Suprapubic skin (tissue), 4 donors: ENCODE data around the gene KRTAP10-5. TPM values are rescaled to one million over a fixed set of nuclear protein-coding genes. Genes with fewer than 3 reads are reported as not detected.
"Not testable (repeated sequence)": the region's sequence is repeated elsewhere in the genome, so short reads cannot be mapped to it uniquely, and the experiment has no call there.

ENCODE experiments used
- DNase-seq, 2 donors: peaks; one replicate each; pipeline ENCODE4 v3.0.0-alpha.2; 2019; ENCODE audit warnings: low spot score in 2 of 2
- H3K27ac ChIP-seq: fragments of 200-600 bp; sonication (generic); one replicate; pipeline ENCODE4 v1.5.1; 2019
- H3K27me3 ChIP-seq: fragments of 200-600 bp; sonication (generic); one replicate; pipeline ENCODE4 v1.5.1; 2019
- H3K36me3 ChIP-seq: fragments of 200-600 bp; sonication (generic); one replicate; pipeline ENCODE4 v1.5.1; 2019
- H3K4me1 ChIP-seq: fragments of 200-600 bp; sonication (generic); one replicate; pipeline ENCODE4 v1.5.1; 2019
- H3K4me3 ChIP-seq: fragments of 200-600 bp; sonication (generic); one replicate; pipeline ENCODE4 v1.5.1; 2019; ENCODE audit warnings: mild to moderate bottlenecking
- H3K9me3 ChIP-seq: fragments of 200-600 bp; sonication (generic); one replicate; pipeline ENCODE4 v1.5.1; 2019
- CTCF ChIP-seq, 2 donors: fragments of 200-600 bp in 1 of 2; fragments of 450-650 bp in 1 of 2; sonication (generic) in 1 of 2; IDR thresholded peaks; one replicate each; pipeline ENCODE4 v1.5.1; 2016 to 2019; ENCODE audit warnings: antibody characterized with exemption in 2 of 2, mild to moderate bottlenecking in 1 of 2, moderate library complexity in 1 of 2
- EP300 ChIP-seq: sonication (generic); formaldehyde crosslinking; IDR thresholded peaks from one replicate; pipeline ENCODE4 v1.6.1; 2017; ENCODE audit warnings: antibody characterized with exemption
- POLR2A ChIP-seq, 2 donors: fragments of 450-650 bp; IDR thresholded peaks; one replicate each; pipeline ENCODE4 v1.6.1; 2017; ENCODE audit warnings: antibody characterized with exemption in 2 of 2, mild to moderate bottlenecking in 2 of 2, moderate library complexity in 2 of 2
- POLR2AphosphoS5 ChIP-seq, 3 donors: sonication (generic); formaldehyde crosslinking; IDR thresholded peaks; one replicate each; pipeline ENCODE4 v1.6.1; 2017; ENCODE audit warnings: antibody characterized with exemption in 3 of 3
- WGBS: methylation state at CpG from one replicate; pipeline ENCODE4 v1.1.5; 2018; 5-methylcytosine and 5-hydroxymethylcytosine counted together
- total RNA-seq, 4 donors: library from RNA; depleted of rRNA; stranded (reverse); fragments of >200 nt; gene quantifications; one replicate each; pipeline ENCODE4 v1.1.0, GENCODE V29; 2016

The KRTAP10-5 gene
- total RNA-seq, 4 donors from 2014 or later: 0.76 to 11.1 (median 1.7) TPM; not detected in 1

- TF ChIP-seq CTCF (IDR thresholded peaks at IDR 0.05) (no peak), POLR2A (IDR thresholded peaks at IDR 0.05) (no peak), POLR2AphosphoS5 (IDR thresholded peaks at IDR 0.05) (no peak), EP300 (no peak)
- H3K27ac ChIP-seq: no peak overlapping the region
These were observed 4.9 kb downstream of the KRTAP10-5 start for GRCh38 chr21:44575307-44576024.

GRCh38 chr21:44574457-44575306 is 5.7 kb downstream of the KRTAP10-5 start:
- H3K4me1 ChIP-seq: peaks cover 4% of the 10 kb centered on the region
- WGBS: 42% methylated on average over 17 of the region's 21 CpGs
- peaks cover 22% of the 10 kb centered on the region for H3K27me3 ChIP-seq
- peak in 1 of 2 donors; percentile 56 for DNase-seq
- no peak overlapping the region for H3K4me3 ChIP-seq
- H3K36me3 ChIP-seq: no peaks in the 10 kb centered on the region
- H3K9me3 ChIP-seq: no peaks in the 10 kb centered on the region
- TF ChIP-seq POLR2AphosphoS5 (IDR thresholded peaks at IDR 0.05) (no peak), POLR2A (IDR thresholded peaks at IDR 0.05) (no peak), CTCF (IDR thresholded peaks at IDR 0.05) (no peak), EP300 (no peak)
- no peak overlapping the region for H3K27ac ChIP-seq

More at GRCh38 chr21:44575307-44576024, 4.9 kb downstream of the KRTAP10-5 start:
- peaks cover 18% of the 10 kb centered on the region for H3K27me3 ChIP-seq
- no peak overlapping the region for H3K4me3 ChIP-seq
- no peaks in the 10 kb centered on the region for H3K36me3 ChIP-seq
- peaks cover 8% of the 10 kb centered on the region for H3K4me1 ChIP-seq
- DNase-seq: peak in 1 of 2 donors; percentile 72
- H3K9me3 ChIP-seq: no peaks in the 10 kb centered on the region
- 87% methylated on average over 20 of the region's 20 CpGs for WGBS

DNA sequence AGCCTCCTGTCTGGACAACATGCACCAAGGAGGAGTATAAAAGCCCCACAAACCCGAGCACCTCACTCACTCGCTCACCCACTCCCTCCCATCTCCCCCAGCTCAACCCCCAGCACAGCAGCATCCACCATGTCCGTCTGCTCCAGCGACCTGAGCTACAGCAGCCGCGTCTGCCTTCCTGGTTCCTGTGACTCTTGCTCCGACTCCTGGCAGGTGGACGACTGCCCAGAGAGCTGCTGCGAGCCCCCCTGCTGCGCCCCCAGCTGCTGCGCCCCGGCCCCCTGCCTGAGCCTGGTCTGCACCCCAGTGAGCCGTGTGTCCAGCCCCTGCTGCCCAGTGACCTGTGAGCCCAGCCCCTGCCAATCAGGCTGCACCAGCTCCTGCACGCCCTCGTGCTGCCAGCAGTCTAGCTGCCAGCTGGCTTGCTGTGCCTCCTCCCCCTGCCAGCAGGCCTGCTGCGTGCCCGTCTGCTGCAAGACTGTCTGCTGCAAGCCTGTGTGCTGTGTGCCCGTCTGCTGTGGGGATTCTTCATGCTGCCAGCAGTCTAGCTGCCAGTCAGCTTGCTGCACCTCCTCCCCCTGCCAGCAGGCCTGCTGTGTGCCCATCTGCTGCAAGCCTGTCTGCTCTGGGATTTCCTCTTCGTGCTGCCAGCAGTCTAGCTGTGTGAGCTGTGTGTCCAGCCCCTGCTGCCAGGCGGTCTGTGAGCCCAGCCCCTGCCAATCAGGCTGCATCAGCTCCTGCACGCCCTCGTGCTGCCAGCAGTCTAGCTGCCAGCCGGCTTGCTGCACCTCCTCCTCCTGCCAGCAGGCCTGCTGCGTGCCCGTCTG is 6.6 kb downstream of the KRTAP10-5 start, which contains the start of gene KRTAP10-4:
TSS of gene KRTAP10-4 (plus strand) at position 100 of the 827 bp plus-strand sequence. CDS start at position 130, 30 bp downstream.
- not testable (repeated sequence) for H3K4me3 ChIP-seq, H3K36me3 ChIP-seq, H3K9me3 ChIP-seq, H3K27ac ChIP-seq, H3K4me1 ChIP-seq
- peak in 1 of 2 donors; percentile 70 for DNase-seq
- peaks cover 28% of the 10 kb centered on the region for H3K27me3 ChIP-seq
- 55% methylated on average over 11 of the region's 25 CpGs for WGBS

DNA sequence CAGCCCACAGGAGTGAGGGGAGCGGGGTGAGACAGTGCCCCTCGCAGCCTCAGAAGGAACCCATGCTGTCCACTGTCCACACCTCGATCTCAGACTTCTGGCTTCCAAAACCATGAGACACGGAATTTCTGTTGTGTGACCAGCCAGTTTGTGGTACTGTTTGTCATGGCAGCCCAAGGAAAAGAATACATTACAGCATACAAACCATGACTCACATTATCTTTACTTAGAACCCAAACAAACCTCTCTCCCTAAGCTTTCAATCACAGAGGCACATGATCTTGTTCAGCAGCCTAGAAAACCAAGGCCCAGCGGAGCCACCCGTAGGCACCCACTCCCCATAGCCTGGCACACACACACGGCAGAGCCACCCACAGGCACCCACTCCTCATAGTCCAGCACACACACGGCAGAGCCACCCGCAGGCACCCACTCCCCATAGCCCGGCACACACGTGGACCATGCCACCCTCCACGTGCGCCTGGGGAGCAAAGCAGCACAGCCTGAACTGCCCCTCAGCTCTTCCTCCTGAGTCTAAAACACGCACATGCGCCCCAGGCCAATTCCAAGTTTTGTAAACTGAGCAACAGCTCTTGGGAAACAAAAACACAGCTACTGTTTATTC is 7.3 kb downstream of the KRTAP10-5 start:
- H3K4me3 ChIP-seq: no peak overlapping the region
- H3K4me1 ChIP-seq: peaks cover 4% of the 10 kb centered on the region
- peaks cover 31% of the 10 kb centered on the region for H3K27me3 ChIP-seq
- DNase-seq: peak in 1 of 2 donors; percentile 48
- no peaks in the 10 kb centered on the region for H3K36me3 ChIP-seq
- no peak overlapping the region for H3K27ac ChIP-seq
- 79% methylated on average over 13 of the region's 15 CpGs for WGBS
- TF ChIP-seq POLR2AphosphoS5 (IDR thresholded peaks at IDR 0.05) (no peak), CTCF (IDR thresholded peaks at IDR 0.05) (no peak)
- no peaks in the 10 kb centered on the region for H3K9me3 ChIP-seq
